Kidney (tissue), 14 donors: ENCODE measurements around the gene ADGRD1. TPM values are rescaled to one million over a fixed set of nuclear protein-coding genes. Genes with fewer than 3 reads are reported as not detected.

ENCODE experiments used
- DNase-seq, 5 donors: peaks; one replicate each; pipeline ENCODE4 v3.0.0-alpha.2; 2013 to 2020
- FAIRE-seq: peaks from 2 replicates; lab custom pipeline; 2012; peaks lifted over from hg19 to GRCh38; lab: Jason Lieb, UNC
- H3K27ac ChIP-seq, 2 donors: one replicate each; pipeline ENCODE4 v1.7.0; 2013; ENCODE audit warnings: low read depth in 2 of 2, low read length in 2 of 2, inconsistent platforms in 1 of 2
- H3K27me3 ChIP-seq: one replicate; pipeline ENCODE4 v1.7.1; 2013; ENCODE audit warnings: low read length, inconsistent platforms; ENCODE audit not compliant: control insufficient read depth, insufficient read depth
- H3K36me3 ChIP-seq, 3 donors: one replicate each; pipeline versions ENCODE4 v1.7.0 to v1.7.1; 2013; ENCODE audit warnings: low read length in 3 of 3, control low read depth in 1 of 3, inconsistent platforms in 1 of 3; ENCODE audit not compliant: insufficient read depth in 3 of 3, control insufficient read depth in 2 of 3
- H3K4me1 ChIP-seq, 3 donors: one replicate each; pipeline versions ENCODE4 v1.7.0 to v1.7.1; 2013; ENCODE audit warnings: low read length in 3 of 3, inconsistent platforms in 1 of 3, low read depth in 1 of 3; ENCODE audit not compliant: control insufficient read depth in 2 of 3, insufficient read depth in 2 of 3
- H3K4me3 ChIP-seq, 3 donors: one replicate each; pipeline versions ENCODE4 v1.7.0 to v1.8.1; 2013; ENCODE audit warnings: low read length in 3 of 3, control low read depth in 1 of 3, inconsistent platforms in 1 of 3
- H3K9ac ChIP-seq, 3 donors: one replicate each; pipeline versions ENCODE4 v1.7.0 to v1.7.1; 2013; ENCODE audit warnings: low read length in 3 of 3, control low read depth in 1 of 3, inconsistent platforms in 1 of 3
- H3K9me3 ChIP-seq, 3 donors: one replicate each; pipeline versions ENCODE4 v1.7.0 to v1.7.1; 2013; ENCODE audit warnings: low read length in 3 of 3, control low read depth in 1 of 3, inconsistent platforms in 1 of 3; ENCODE audit not compliant: control insufficient read depth in 2 of 3, insufficient read depth in 1 of 3
- intact Hi-C: fragments of 100-400 bp; cut with DNase I; formaldehyde crosslinking; loops from one replicate; pipeline ENCODE4 v1.11.1; 2022
- polyA plus RNA-seq: library from polyadenylated mRNA; stranded (reverse); fragments of 350-450 nt; fragmentation: Illumina TruSeq; extraction: RNeasy Lipid Tissue Mini Kit (QIAGEN cat#74804); gene quantifications from one replicate; pipeline ENCODE4 v1.2.3, GENCODE V29; 2014; ENCODE audit warnings: low read depth, low replicate concordance; ENCODE audit not compliant: insufficient read depth
- total RNA-seq: library from RNA; stranded (reverse); fragmentation: NEBNext Ultra II Directional; extraction: Animal tissue kit (Norgen Biotek cat#: 25700); gene quantifications from one replicate; pipeline ENCODE4 v1.2.1, GENCODE V29; 2021
- TF ChIP-seq, protein P1 (sequence below): IDR thresholded peaks from 3 replicates; pipeline ENCODE4 v1.5.1; 2012; ENCODE audit warnings: mild to moderate bottlenecking, moderate library complexity, borderline replicate concordance; ENCODE audit not compliant: insufficient read depth; ENCODE audit errors: extremely low read depth
- donor health status: control.
- donor health status: control.
- donor health status: control.
- donor health status: control.
- donor health status: control.
- donor health status: DM: yes; HTN: yes; CAD: no.
- donor health status: Normal renal cell carcinoma (clear cell type).

The ADGRD1 gene
- total and polyA plus RNA-seq, 2 donors from 2014 or later: 1.7 to 6.7 TPM

DNA sequence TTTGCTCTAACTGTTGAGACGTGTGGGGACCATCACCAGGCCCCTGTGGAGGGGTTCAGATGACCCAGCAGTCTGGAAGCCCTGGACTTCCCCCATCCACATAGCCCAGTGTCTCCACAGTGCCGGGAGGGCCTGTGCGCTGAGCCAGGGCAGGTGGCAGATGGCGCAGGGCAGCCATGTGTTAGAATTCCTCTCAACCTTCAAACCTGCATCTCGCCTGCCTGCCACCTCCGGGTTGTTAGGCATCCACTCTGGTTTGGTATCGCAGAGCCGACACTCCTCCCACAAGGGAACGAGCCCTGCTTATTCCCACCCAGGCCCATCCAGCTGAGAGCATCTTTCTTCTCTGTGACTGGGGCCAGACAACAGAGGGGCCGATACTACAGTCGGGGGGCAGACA is 84.5 kb downstream of the ADGRD1 start:
- DNase-seq (peak in 1 of 5 donors; percentile 54), FAIRE-seq (no peak)
- TF ChIP-seq, protein P1, sequence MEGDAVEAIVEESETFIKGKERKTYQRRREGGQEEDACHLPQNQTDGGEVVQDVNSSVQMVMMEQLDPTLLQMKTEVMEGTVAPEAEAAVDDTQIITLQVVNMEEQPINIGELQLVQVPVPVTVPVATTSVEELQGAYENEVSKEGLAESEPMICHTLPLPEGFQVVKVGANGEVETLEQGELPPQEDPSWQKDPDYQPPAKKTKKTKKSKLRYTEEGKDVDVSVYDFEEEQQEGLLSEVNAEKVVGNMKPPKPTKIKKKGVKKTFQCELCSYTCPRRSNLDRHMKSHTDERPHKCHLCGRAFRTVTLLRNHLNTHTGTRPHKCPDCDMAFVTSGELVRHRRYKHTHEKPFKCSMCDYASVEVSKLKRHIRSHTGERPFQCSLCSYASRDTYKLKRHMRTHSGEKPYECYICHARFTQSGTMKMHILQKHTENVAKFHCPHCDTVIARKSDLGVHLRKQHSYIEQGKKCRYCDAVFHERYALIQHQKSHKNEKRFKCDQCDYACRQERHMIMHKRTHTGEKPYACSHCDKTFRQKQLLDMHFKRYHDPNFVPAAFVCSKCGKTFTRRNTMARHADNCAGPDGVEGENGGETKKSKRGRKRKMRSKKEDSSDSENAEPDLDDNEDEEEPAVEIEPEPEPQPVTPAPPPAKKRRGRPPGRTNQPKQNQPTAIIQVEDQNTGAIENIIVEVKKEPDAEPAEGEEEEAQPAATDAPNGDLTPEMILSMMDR: no peak
- H3K27ac ChIP-seq: no peak overlapping the region
- no peak overlapping the region for H3K4me3 ChIP-seq
- no peaks in the 10 kb centered on the region for H3K4me1 ChIP-seq
- H3K9ac ChIP-seq: no peak overlapping the region
- no peaks in the 10 kb centered on the region for H3K9me3 ChIP-seq
- intact Hi-C loops: no loop called here
- no peaks in the 10 kb centered on the region for H3K36me3 ChIP-seq
- no peaks in the 10 kb centered on the region for H3K27me3 ChIP-seq

DNA sequence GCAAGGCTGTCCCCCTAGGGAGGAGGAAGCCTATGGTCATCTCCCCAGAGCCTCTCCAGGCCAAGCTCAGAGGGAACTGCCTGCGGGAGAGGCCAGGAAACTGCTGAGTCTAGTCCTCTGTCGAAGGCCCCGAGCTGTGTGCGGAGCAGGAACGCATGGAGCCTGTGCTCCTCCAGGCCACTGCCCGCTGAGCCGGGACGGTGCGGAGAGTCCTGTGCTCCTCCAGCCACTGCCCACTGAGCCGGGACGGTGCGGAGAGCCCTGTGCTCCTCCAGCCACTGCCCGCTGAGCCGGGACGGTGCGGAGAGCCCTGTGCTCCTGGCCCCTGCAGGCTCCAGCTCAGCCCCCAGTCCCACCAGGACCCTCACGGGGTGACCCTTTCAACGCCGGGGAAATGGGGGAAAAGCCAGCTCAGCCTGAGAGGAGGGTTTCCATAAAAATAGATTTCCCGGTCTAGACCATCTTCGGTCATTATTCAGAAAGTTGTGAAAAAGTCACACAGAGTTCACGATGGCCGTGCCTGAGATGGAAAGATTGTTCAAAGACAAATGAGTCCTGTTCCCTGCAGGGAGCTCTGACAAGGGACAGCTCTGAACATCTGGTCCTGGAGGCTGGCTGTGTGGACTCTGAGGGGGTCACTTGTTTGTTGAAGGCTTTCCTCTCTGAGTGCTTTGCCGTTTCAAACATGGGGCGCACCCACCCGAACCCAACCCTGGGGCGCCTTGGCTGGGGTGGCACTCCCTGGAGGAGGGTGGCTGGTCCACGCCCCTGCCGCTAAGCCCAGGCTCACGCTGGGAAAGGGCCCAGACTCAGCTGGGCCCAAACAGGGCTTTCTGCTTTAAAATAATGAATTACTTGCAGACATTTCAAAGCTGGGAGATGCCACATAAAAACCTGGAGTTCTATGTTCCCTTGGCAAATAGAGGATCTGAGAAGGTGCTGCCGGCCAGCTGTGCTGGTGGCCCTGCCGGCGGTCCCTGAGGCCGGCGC is 85.5 kb downstream of the ADGRD1 start:
- no peaks in the 10 kb centered on the region for H3K4me1 ChIP-seq
- H3K27me3 ChIP-seq: no peaks in the 10 kb centered on the region
- no peak overlapping the region for H3K4me3 ChIP-seq
- H3K9me3 ChIP-seq: no peaks in the 10 kb centered on the region
- intact Hi-C loops: no loop called here
- H3K9ac ChIP-seq: no peak overlapping the region
- no peak for FAIRE-seq
- TF ChIP-seq, protein P1: no peak
- H3K27ac ChIP-seq: no peak overlapping the region
- peak in 4 of 5 donors; percentile 56 to 72 (median 66) for DNase-seq
- no peaks in the 10 kb centered on the region for H3K36me3 ChIP-seq

DNA sequence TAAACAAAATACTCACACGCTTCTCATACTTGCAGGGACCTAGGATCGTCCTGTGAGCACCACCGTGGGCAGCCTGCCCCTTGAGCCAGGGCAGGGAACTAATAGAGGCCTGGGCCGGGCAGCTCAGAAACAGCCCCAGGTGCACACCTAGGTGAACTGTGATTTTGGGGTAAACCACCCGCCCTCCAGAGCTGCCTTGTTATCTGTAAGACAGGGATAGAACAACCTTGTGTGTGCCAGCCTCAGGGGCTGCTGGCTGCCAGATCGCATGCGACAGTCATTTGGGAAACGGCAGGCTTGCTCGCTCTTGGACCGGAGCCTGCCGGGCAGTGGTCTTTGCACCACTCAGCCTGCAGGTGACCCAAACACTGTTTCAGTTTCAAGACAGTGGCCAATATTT is 86.8 kb downstream of the ADGRD1 start:
- TF ChIP-seq, protein P1: no peak
- intact Hi-C loops: no loop called here
- Histone ChIP-seq H3K4me3 (no peak overlapping the region), H3K36me3 (no peaks in the 10 kb centered on the region), H3K4me1 (no peaks in the 10 kb centered on the region), H3K9me3 (no peaks in the 10 kb centered on the region), H3K27ac (no peak overlapping the region), H3K9ac (no peak overlapping the region), H3K27me3 (no peaks in the 10 kb centered on the region)
- DNase-seq (peak in 1 of 5 donors; percentile 49), FAIRE-seq (no peak)
